G401 (cell line): ENCODE data around the gene CGRRF1. TPM values are rescaled to one million over a fixed set of nuclear protein-coding genes. Genes with fewer than 3 reads are reported as not detected.

Experiments used
- DNase-seq: peaks from one replicate; pipeline ENCODE4 v3.0.0-alpha.2; 2015; ENCODE audit warnings: low spot score
- in situ Hi-C: cut with HindIII; loops from 2 replicates; pipeline ENCODE4 v1.10.0; 2016; ENCODE audit warnings: low sequenced_read_pairs, mixed read lengths
- total RNA-seq: library from RNA; depleted of rRNA; stranded (reverse); fragments of >200 nt; shearing (Covaris generic); gene quantifications from 2 replicates; pipeline ENCODE4 v1.2.3, GENCODE V29; 2014

Gene CGRRF1
- total RNA-seq, 1 experiment from 2014 or later = 14.7 TPM

DNA sequence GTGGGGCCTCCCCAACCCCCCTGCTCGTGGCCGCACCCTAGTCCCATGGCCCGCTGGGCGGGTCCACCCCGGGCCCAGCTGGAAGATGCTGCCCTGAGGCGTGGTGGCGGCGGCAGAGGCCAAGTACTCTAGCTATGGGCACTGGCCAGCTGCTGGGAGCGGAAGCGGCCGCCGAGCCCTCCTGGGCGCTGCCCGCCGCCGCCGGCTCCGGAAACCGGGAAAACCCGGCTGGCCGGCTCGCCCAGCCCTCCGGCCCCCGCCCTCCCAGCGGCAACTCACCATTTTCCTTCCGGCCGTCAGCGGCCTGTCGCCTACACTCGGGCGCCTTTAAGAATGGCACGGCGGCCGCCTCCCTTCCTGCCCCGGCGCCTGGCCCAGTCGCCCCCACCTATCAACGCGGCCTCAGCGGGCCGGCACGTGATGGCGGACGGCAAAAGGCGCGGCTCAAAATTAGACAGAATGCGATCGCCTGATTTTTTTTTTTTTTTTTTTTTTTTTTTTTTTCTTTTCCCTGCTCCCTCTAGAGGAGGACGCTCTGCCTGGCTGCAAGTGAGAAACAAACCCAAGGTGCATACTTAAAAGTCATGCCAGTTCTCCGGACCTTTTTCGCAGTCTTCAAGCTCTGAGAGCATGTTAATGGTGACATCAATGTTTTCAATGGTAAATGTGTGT, 20.9 kb upstream of the CGRRF1 start, which contains the start of gene GMFB:
GMFB (minus strand) TSS at position 335 of the 672 bp plus-strand sequence; CDS start at position 282, 53 bp downstream.
- in situ Hi-C loops = no loop called here
- peak; percentile 88 for DNase-seq

DNA sequence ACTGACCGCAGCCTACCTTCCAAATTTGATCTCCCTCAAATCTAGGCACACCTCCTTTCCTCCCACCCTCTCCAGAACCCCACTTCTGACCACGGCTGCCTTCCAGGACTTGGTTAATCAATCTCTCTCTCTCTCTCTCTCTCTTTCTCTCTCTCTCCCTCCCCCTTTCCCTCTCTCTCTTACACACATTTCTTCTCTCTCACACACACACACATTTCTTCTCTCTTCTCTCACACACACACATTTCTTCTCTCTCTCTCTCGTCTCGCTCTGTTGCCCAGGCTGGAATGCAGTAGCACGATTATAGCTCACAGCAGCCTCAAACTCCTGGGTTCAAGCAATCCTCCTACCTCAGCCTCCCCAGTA, 20.4 kb upstream of the CGRRF1 start:
- DNase-seq = no peak
- in situ Hi-C loops = no loop called here

DNA sequence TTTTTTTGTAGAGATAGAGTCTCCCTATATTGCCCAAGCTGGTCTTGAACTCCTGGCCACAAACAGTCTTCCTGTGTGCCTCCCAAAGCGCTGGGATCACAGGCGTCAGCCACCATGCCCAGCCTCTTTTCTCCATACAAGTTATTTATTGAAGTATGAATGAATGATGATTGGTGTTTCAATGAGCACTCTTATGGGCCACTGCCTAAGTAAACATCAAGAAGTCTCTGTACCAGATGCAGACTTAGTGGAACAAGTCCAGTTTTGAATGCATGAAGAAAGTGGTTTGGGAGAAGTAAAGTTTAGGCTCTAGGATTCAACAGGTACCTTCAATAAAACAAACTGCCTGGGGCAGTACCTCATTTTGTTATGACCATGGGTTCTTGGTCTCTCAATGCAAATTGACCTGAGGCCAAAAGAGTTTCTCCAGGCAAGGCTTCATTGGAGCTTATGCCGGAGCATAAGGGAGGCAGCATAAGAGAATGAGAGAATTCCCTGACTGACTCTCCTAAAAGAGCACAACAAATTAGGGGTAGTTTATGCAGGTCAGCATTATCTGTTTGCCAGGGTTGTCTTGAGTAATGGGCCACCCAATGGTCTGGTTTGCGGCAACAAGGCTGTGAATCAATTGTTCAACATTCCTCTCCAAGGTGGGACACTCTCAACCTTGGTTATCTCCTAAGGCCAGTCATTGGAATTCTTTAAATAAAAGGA, 19.8 kb upstream of the CGRRF1 start:
- in situ Hi-C loops = no loop called here
- DNase-seq = no peak

- DNase-seq = no peak
- in situ Hi-C loops = no loop called here
These were observed 19.1 kb upstream of the CGRRF1 start for GRCh38 chr14:54490445-54491175.

DNA sequence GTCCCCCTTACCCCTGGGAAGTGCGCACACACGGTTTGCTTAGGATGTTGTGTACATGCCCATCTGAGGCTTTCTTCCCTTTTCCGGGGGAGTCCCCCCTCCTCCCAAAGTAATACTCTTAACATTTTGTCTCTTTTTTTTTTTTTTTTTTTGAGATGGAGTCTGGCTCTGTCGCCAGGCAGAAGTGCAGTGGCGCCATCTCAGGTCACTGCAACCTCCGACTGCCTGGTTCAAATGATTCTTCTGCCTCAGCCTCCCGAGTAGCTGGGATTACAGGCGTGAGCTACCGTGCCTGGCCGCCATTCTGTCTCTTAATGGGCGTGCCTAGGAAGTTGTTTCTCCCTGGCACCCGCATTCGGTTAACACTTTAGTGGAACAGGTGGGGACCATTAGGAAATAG, 16.4 kb upstream of the CGRRF1 start:
- in situ Hi-C loops = no loop called here
- DNase-seq = no peak

DNA sequence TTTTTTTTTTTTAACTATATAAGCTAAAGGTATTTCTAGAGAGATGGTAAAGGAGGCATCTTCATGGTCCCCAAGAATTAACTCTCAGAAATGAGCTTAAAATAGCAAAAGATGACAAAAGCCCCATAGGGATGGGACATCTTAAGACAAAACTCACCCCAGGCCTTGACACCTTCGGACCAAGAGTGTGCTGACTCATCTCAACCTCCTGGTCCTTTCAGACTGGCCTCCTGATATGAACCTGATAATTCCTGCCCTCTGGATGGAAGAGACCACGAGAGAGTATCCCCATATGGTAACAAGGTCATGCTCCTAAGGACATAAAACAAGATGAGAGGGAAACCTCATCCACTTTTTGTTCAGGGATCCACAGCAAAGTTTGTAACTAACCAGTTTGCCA, 12.5 kb upstream of the CGRRF1 start:
- in situ Hi-C loops = no loop called here
- DNase-seq = no peak

- no peak for DNase-seq
- in situ Hi-C loops = no loop called here
These were observed 11.6 kb upstream of the CGRRF1 start for GRCh38 chr14:54498095-54498531.

- DNase-seq = no peak
- in situ Hi-C loops = no loop called here
These were observed 11.1 kb upstream of the CGRRF1 start for GRCh38 chr14:54498579-54498978.

- in situ Hi-C loops = no loop called here
- DNase-seq = no peak
These were observed 9.0 kb upstream of the CGRRF1 start for GRCh38 chr14:54500744-54501143.

DNA sequence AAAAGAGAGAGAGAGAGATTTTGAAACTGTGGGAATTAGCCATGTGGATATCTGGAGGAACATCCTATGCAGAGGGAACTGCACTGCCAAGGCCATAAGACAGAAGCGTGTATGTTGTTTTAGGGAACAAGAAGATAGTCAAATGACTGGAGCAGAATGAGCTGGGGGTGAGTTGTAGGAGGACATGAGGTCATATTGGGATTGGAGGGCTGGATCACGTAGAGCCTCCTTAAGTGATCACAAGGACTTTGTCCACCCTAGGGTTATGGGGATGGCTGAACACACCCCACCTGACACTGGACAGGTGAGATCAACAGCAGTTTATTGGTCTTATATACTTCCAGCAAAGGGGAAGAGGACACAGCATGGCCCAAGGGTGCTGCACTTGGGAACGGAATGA, 8.2 kb upstream of the CGRRF1 start:
- no peak for DNase-seq
- in situ Hi-C loops = no loop called here

DNA sequence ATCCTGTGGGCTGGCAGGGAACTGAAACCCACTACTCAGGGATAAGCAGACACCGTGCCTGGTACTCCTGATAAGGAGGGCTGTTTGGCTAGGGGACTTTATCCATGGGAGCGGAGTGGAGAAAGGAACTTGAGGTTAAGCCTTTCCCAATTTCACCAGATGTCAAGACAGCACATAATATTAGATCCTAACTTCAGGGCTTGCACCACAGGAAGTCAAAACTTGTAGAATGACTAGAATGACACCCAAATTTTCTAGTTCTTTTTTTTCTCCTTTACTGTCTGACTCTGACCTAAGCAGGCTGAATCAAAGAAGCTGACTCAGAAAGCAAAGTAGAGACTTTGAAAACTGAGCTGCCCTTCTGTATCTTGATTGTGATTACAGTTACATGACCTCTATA, 7.1 kb upstream of the CGRRF1 start:
- in situ Hi-C loops = no loop called here
- no peak for DNase-seq

- in situ Hi-C loops = no loop called here
- DNase-seq = peak; percentile 19
These were observed 6.2 kb upstream of the CGRRF1 start for GRCh38 chr14:54503486-54503885.

GRCh38 chr14:54512393-54512792, 2.7 kb downstream of the CGRRF1 start:
- DNase-seq = peak; percentile 33
- in situ Hi-C loops = no loop called here

DNA sequence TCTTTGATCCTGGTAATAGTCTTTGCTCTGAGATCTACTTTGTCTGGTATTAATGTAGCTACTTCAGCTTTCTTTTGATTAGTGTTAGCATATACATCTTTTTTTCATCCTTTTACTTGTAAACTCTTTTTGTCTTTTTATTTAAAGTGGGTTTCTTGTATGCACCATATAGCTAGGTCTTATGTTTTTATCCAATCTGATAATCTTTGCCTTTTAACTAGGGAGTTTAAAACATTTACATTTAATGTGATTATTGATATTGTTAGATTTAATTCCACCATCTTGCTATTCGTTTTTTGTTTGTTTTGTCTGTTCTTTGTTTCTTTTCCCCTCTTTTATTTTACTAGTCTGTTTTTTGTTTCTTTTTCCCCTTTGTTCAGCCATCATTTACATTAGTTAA, 6.0 kb downstream of the CGRRF1 start:
- in situ Hi-C loops = no loop called here
- no peak for DNase-seq

DNA sequence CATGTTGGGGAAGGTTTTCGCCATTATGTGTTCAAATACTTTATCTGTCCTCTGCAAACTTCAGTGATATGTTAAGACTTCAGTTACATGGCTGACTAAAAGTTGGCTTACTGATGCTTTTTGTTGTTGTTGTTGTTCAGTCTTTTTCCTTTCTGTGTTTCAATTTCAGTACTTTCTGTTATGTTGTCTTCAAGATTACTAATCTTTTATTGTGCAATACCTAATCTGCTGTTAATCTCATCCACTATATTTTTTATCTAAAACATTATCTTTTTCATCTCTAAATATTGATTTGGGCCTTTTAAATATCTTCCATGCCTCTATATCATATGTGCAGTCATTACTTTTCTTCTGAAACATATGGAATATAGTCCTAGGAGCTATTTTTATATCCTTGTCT, 7.0 kb downstream of the CGRRF1 start:
- in situ Hi-C loops = no loop called here

DNA sequence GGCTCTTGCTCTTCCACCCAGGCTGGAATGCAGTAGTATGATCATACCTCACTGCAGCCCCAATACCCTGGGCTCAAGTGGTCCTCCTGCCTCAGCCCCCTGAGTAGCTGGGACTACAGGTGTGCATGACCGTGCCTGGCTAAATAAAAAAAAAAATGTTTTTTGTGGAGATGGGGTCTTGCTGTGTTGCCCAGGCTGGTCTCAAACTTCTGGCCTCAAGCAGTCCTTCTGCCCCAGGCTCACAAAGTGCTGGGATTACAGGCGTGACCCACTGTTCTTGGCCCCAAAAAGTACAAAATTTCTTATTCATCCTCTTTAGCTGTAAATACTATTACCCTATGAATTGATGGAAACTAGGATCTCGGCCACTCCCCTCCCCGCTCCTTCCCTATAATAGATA, 14.7 kb downstream of the CGRRF1 start:
- in situ Hi-C loops = no loop called here
- DNase-seq = no peak

More for the DNA sequence above, 7.0 kb downstream of the CGRRF1 start:
- DNase-seq = no peak

GRCh38 chr14:54528973-54529372, 19.3 kb downstream of the CGRRF1 start:
- in situ Hi-C loops = no loop called here
- DNase-seq = peak; percentile 47

GRCh38 chr14:54529811-54530210, 20.1 kb downstream of the CGRRF1 start:
- in situ Hi-C loops = no loop called here
- DNase-seq = no peak

GRCh38 chr14:54532111-54533012, 22.7 kb downstream of the CGRRF1 start:
- DNase-seq = no peak
- in situ Hi-C loops = no loop called here
